ENCODE results near the gene LTB. TPM values are rescaled to one million over a fixed set of nuclear protein-coding genes. Genes with fewer than 3 reads are reported as not detected.
A peak's percentile ranks its signal among the peaks of the same experiment; 100 is the strongest.

The LTB gene
- total and polyA plus RNA-seq, 9 of the 15 experiments (the other 6 are each of a cell fraction or from before 2014, with no cell fraction given): 0.07 to 0.51 TPM; not detected in 7

GRCh38 chr6:31587791-31588777 lies 5.9 kb upstream of the LTB start:
- no peaks in the 10 kb centered on the region for H3K79me2 ChIP-seq (ENCODE audit: control insufficient read depth, insufficient read depth, low read length)
- no peak for DNase-seq (ENCODE audit: extremely low read depth in 1 of 4, low spot score in 3 of 4)
- no peaks in the 10 kb centered on the region for H3K27me3 ChIP-seq (ENCODE audit: control insufficient read depth in 2 of 2, insufficient read depth in 2 of 2, low read length in 2 of 2)
- POLR2A ChIA-PET: interaction anchor here (0.6 to 2.8 kb wide), 7 partner anchors 8 to 616 kb away, joined by 3 to 10 read pairs (median 3); partner anchors contain the start of genes DDX39B and TNF
- BruUV-seq (replicated peaks): no TSS peak
- peaks cover 28 to 38% of the 10 kb centered on the region in 2 experiments for H3K4me1 ChIP-seq (replicated peaks in 1 of 2; ENCODE audit: control insufficient read depth in 2 of 2, insufficient read depth in 2 of 2, low read length in 2 of 2)
- H3K27ac ChIP-seq (ENCODE audit: extremely low read depth, low read depth, low read length): no peak overlapping the region
- FAIRE-seq: no peak
- H3K9me1 ChIP-seq (ENCODE audit: control insufficient read depth, insufficient read depth, low read length): peaks cover 3% of the 10 kb centered on the region
- intact Hi-C loops (cut with micrococcal nuclease): loop anchor here (10.0 kb wide), 1 partner anchor 393 kb away; no protein-coding TSS in a partner anchor
- H3K9me3 ChIP-seq (replicated peaks; ENCODE audit: control insufficient read depth, insufficient read depth, low read depth, low read length): no peaks in the 10 kb centered on the region
- 66% methylated on average over 11 of the region's 12 CpGs for WGBS (ENCODE audit: insufficient coverage, low coverage, missing lambda C conversion rate)
- no peak for ATAC-seq
- CTCF ChIA-PET (ENCODE audit: low intra/inter-chr PET ratio): no interaction called here
- no peak overlapping the region for H3K4me3 ChIP-seq
- H3K4me2 ChIP-seq (ENCODE audit: insufficient read depth, low read length): no peak overlapping the region; the same call in 1 of the 2 replicates
- no peaks in the 10 kb centered on the region for H4K20me1 ChIP-seq (replicated peaks; ENCODE audit: control insufficient read depth, insufficient read depth, low read length)
- no peaks in the 10 kb centered on the region for H3K36me3 ChIP-seq (ENCODE audit: control insufficient read depth, insufficient read depth, low read length)
- in situ Hi-C loops (cut with MboI): no loop called here
- H2AFZ ChIP-seq (ENCODE audit: low read depth, low read length): peak overlapping the region; percentile 61
- peak overlapping the region in 1 of 2 experiments; percentile 60; a peak in 2 of 4 replicates for H3K9ac ChIP-seq (ENCODE audit: insufficient read depth in 1 of 2, low read depth in 2 of 2, low read length in 2 of 2)
- TF ChIP-seq ZNF740 (CRISPR knock-in tag; IDR thresholded peaks at IDR 0.05) (no peak), ZNF740 (tag; IDR thresholded peaks at IDR 0.05) (no peak), SMARCA4 (IDR thresholded peaks at IDR 0.05) (no peak), NCOA1 (IDR thresholded peaks at IDR 0.05; ENCODE audit: low read depth) (no peak), FIP1L1 (IDR thresholded peaks at IDR 0.05; ENCODE audit: low read depth, low read length, poor library complexity, severe bottlenecking) (no peak), CBX8 (IDR thresholded peaks at IDR 0.05; ENCODE audit: borderline replicate concordance, extremely low read depth, low read depth, low read length, poor library complexity, severe bottlenecking) (no peak), KLF10 (CRISPR knock-in tag; IDR thresholded peaks at IDR 0.05) (no peak), HDAC8 (tag; IDR thresholded peaks at IDR 0.05) (no peak), HLTF (IDR thresholded peaks at IDR 0.05) (0 out of 2 replicates have a peak, but pooled peaks have one; percentile 22), RNF219 (CRISPR knock-in tag; IDR thresholded peaks at IDR 0.05) (no peak), SMAD2 (IDR thresholded peaks at IDR 0.05; ENCODE audit: low read depth, low read length) (no peak), MTA1 (IDR thresholded peaks at IDR 0.05; ENCODE audit: borderline replicate concordance) (0 out of 2 replicates have a peak, but pooled peaks have one; percentile 44), GABPB1 (CRISPR knock-in tag; IDR thresholded peaks at IDR 0.05) (no peak), POLR2G (IDR thresholded peaks at IDR 0.05; ENCODE audit: low read depth, low read length) (no peak), LARP7 (IDR thresholded peaks at IDR 0.05) (peak; percentile 12; the same call in 1 of the 2 replicates), CCAR2 (IDR thresholded peaks at IDR 0.05; ENCODE audit: low read depth, low read length) (no peak), PURB (CRISPR knock-in tag; IDR thresholded peaks at IDR 0.05; ENCODE audit: low read depth) (no peak), MAZ (CRISPR knock-in tag; conservative IDR thresholded peaks at IDR 0.05 in 1 of 2, IDR thresholded peaks at IDR 0.05 in 1 of 2) (no peak), SMAD3 (CRISPR knock-in tag; conservative IDR thresholded peaks at IDR 0.05) (no peak), XRCC5 (IDR thresholded peaks at IDR 0.05; ENCODE audit: low read depth, low read length) (no peak)

Data from K562 (cell line).